ENCODE measurements around the gene GREM2.

Gene GREM2

GRCh38 chr1:240609527-240610060, 2.4 kb downstream of the GREM2 start:
- DNase-seq (ENCODE audit: low spot score) = no peak

- DNase-seq (ENCODE audit: low spot score) = no peak
These were observed 3.2 kb downstream of the GREM2 start for GRCh38 chr1:240608707-240609106.

GRCh38 chr1:240607006-240607405, 4.9 kb downstream of the GREM2 start:
- DNase-seq (ENCODE audit: low spot score) = no peak

GRCh38 chr1:240602189-240602588, 9.8 kb downstream of the GREM2 start:
- no peak for DNase-seq (ENCODE audit: low spot score)

GRCh38 chr1:240599830-240600229, 12.1 kb downstream of the GREM2 start:
- no peak for DNase-seq (ENCODE audit: low spot score)

- no peak for DNase-seq (ENCODE audit: low spot score)
These were observed 12.7 kb downstream of the GREM2 start for GRCh38 chr1:240599299-240599698.

- no peak for DNase-seq (ENCODE audit: low spot score)
These were observed 13.5 kb downstream of the GREM2 start for GRCh38 chr1:240598216-240599001.

- DNase-seq (ENCODE audit: low spot score) = no peak
These were observed 14.7 kb downstream of the GREM2 start for GRCh38 chr1:240597153-240597745.

- no peak for DNase-seq (ENCODE audit: low spot score)
These were observed 16.5 kb downstream of the GREM2 start for GRCh38 chr1:240595476-240595875.

GRCh38 chr1:240591564-240591963, 20.4 kb downstream of the GREM2 start:
- no peak for DNase-seq (ENCODE audit: low spot score)

- no peak for DNase-seq (ENCODE audit: low spot score)
These were observed 20.9 kb downstream of the GREM2 start for GRCh38 chr1:240591078-240591477.

- DNase-seq (ENCODE audit: low spot score) = no peak
These were observed 22.3 kb downstream of the GREM2 start for GRCh38 chr1:240589585-240590110.

- no peak for DNase-seq (ENCODE audit: low spot score)
These were observed 25.9 kb downstream of the GREM2 start for GRCh38 chr1:240586006-240586405.

- no peak for DNase-seq (ENCODE audit: low spot score)
These were observed 29.0 kb downstream of the GREM2 start for GRCh38 chr1:240582953-240583352.

- no peak for DNase-seq (ENCODE audit: low spot score)
These were observed 32.4 kb downstream of the GREM2 start for GRCh38 chr1:240579511-240579910.

- DNase-seq (ENCODE audit: low spot score) = no peak
These were observed 34.9 kb downstream of the GREM2 start for GRCh38 chr1:240577095-240577494.

GRCh38 chr1:240575981-240576662, 35.8 kb downstream of the GREM2 start:
- DNase-seq (ENCODE audit: low spot score) = peak; percentile 2

- DNase-seq (ENCODE audit: low spot score) = no peak
These were observed 39.6 kb downstream of the GREM2 start for GRCh38 chr1:240572328-240572727.

GRCh38 chr1:240571782-240572181, 40.2 kb downstream of the GREM2 start:
- DNase-seq (ENCODE audit: low spot score) = no peak

GRCh38 chr1:240567066-240567465, 44.9 kb downstream of the GREM2 start:
- DNase-seq (ENCODE audit: low spot score) = no peak

GRCh38 chr1:240562779-240563178, 49.2 kb downstream of the GREM2 start:
- no peak for DNase-seq (ENCODE audit: low spot score)

- no peak for DNase-seq (ENCODE audit: low spot score)
These were observed 49.8 kb downstream of the GREM2 start for GRCh38 chr1:240562111-240562590.

- DNase-seq (ENCODE audit: low spot score) = no peak
These were observed 52.2 kb downstream of the GREM2 start for GRCh38 chr1:240559781-240560180.
